B cell (primary cell): ENCODE data around the gene TMEM147. TPM values are rescaled to one million over a fixed set of nuclear protein-coding genes. Genes with fewer than 3 reads are reported as not detected.

Experiments
- ATAC-seq: fragments of 200-7000 bp; cut with Tn5 transposase; one replicate; pipeline ENCODE4 v1.10.0; 2021; ENCODE audit warnings: low read depth, mild to moderate bottlenecking, moderate number of reproducible peaks, moderate library complexity
- CTCF ChIA-PET: fragments of 350-600 bp; sonication (Branson Sonifier 250); formaldehyde crosslinking; loops from one replicate; lab custom pipeline; 2021; ENCODE audit warnings: antibody characterized with exemption, inconsistent platforms; lab: Charles Lee
- POLR2A ChIA-PET: fragments of 350-600 bp; sonication (Branson Sonifier 250); formaldehyde crosslinking; loops from one replicate; lab custom pipeline; 2021; ENCODE audit warnings: antibody characterized with exemption; lab: Charles Lee
- DNase-seq: peaks from one replicate; pipeline ENCODE4 v3.0.0; 2013
- H2AFZ ChIP-seq: 2 replicates; pipeline ENCODE4 v1.6.1; 2012; ENCODE audit warnings: mild to moderate bottlenecking, low read depth, low read length; ENCODE audit not compliant: insufficient read depth, poor library complexity, severe bottlenecking
- H3K27ac ChIP-seq, 2 donors: 1 replicate in 1 of 2; 2 replicates in 1 of 2; pipeline ENCODE4 v1.5.1; 2012 to 2013; ENCODE audit warnings: low read length in 2 of 2, mild to moderate bottlenecking in 2 of 2, moderate library complexity in 1 of 2
- H3K27me3 ChIP-seq, 4 experiments: fragments of 200-600 bp in 1 of 4; sonication (generic) in 1 of 4; replicated peaks in 1 of 4; 1 replicate in 2 of 4; 2 replicates in 2 of 4; pipeline versions ENCODE4 v1.6.1 to v1.7.0; 2013 to 2016; ENCODE audit warnings: low read length in 3 of 4, mild to moderate bottlenecking in 2 of 4, mixed read lengths in 1 of 4, moderate library complexity in 1 of 4; ENCODE audit not compliant: insufficient read depth in 4 of 4, control insufficient read depth in 3 of 4; ENCODE audit errors: control extremely low read depth in 1 of 4
- H3K36me3 ChIP-seq, 2 experiments: replicated peaks in 1 of 2; 1 replicate in 1 of 2; 2 replicates in 1 of 2; pipeline versions ENCODE4 v1.6.1 to v1.7.1; 2013; ENCODE audit warnings: low read length in 1 of 2; ENCODE audit not compliant: insufficient read depth in 2 of 2, control insufficient read depth in 1 of 2; ENCODE audit errors: control extremely low read depth in 1 of 2, extremely low read depth in 1 of 2
- H3K4me1 ChIP-seq, 2 donors: fragments of 200-600 bp in 1 of 2; sonication (generic) in 1 of 2; 1 replicate in 1 of 2; 2 replicates in 1 of 2; pipeline versions ENCODE4 v1.5.1 to v1.6.1; 2013 to 2017; ENCODE audit warnings: low read length in 2 of 2; ENCODE audit not compliant: control insufficient read depth in 2 of 2, insufficient read depth in 2 of 2
- H3K4me2 ChIP-seq: replicated peaks from 2 replicates; pipeline ENCODE3; 2012; ENCODE audit warnings: mild to moderate bottlenecking, low read depth, low read length; ENCODE audit not compliant: poor library complexity, severe bottlenecking
- H3K4me3 ChIP-seq, 5 experiments: fragments of 200-600 bp in 1 of 5; sonication (generic) in 1 of 5; 1 replicate in 3 of 5; 2 replicates in 2 of 5; pipeline versions ENCODE4 v1.5.1 to v1.7.0; 2011 to 2016; ENCODE audit warnings: low read length in 4 of 5, mild to moderate bottlenecking in 4 of 5, low read depth in 2 of 5, control low read depth in 1 of 5, moderate library complexity in 1 of 5; ENCODE audit not compliant: insufficient read depth in 1 of 5; ENCODE audit errors: control extremely low read depth in 1 of 5, extremely low read depth in 1 of 5
- H3K79me2 ChIP-seq: fragments of 200-600 bp; sonication (generic); one replicate; pipeline ENCODE4 v1.6.0; 2016; ENCODE audit warnings: low read length; ENCODE audit not compliant: control insufficient read depth, insufficient read depth
- H3K9ac ChIP-seq: fragments of 200-600 bp; sonication (generic); 2 replicates; pipeline ENCODE4 v1.6.1; 2017; ENCODE audit warnings: mild to moderate bottlenecking, low read length, moderate library complexity
- H3K9me3 ChIP-seq, 3 donors: one replicate each; pipeline versions ENCODE4 v1.6.1 to v1.7.1; 2013; ENCODE audit warnings: low read length in 2 of 3; ENCODE audit not compliant: control insufficient read depth in 2 of 3, insufficient read depth in 1 of 3; ENCODE audit errors: control extremely low read depth in 1 of 3
- H4K20me1 ChIP-seq: 2 replicates; pipeline ENCODE4 v1.6.0; 2012; ENCODE audit warnings: mild to moderate bottlenecking, low read length; ENCODE audit not compliant: insufficient read depth, control insufficient read depth, poor library complexity, severe bottlenecking
- H3K27ac Mint-ChIP-seq: one replicate; pipeline ENCODE4 v1.8.0; 2021; ENCODE audit warnings: mixed read lengths
- H3K27me3 Mint-ChIP-seq: one replicate; pipeline ENCODE4 v1.8.0; 2021; ENCODE audit warnings: mixed read lengths
- H3K4me1 Mint-ChIP-seq: one replicate; pipeline ENCODE4 v1.8.0; 2021; ENCODE audit warnings: mixed read lengths
- H3K4me3 Mint-ChIP-seq: one replicate; pipeline ENCODE4 v1.8.0; 2021; ENCODE audit warnings: mixed read lengths
- H3K9me3 Mint-ChIP-seq: one replicate; pipeline ENCODE4 v1.8.0; 2022; ENCODE audit warnings: mixed read lengths; ENCODE audit not compliant: insufficient read depth
- EZH2 ChIP-seq: IDR thresholded peaks from 2 replicates; pipeline ENCODE4 v1.6.1; 2012; ENCODE audit warnings: borderline replicate concordance, low read depth, mild to moderate bottlenecking, moderate library complexity, low read length; ENCODE audit not compliant: insufficient read depth, poor library complexity, severe bottlenecking
- WGBS: methylation state at CpG from one replicate; pipeline ENCODE4 v1.1.5; 2013; ENCODE audit warnings: missing lambda C conversion rate; ENCODE audit not compliant: insufficient coverage; 5-methylcytosine and 5-hydroxymethylcytosine counted together
- intact Hi-C: fragments of 100-400 bp; cut with micrococcal nuclease; formaldehyde crosslinking; loops from one replicate; pipeline ENCODE4 v1.10.0; 2022
- polyA plus RNA-seq: library from polyadenylated mRNA; depleted of rRNA; stranded (reverse); fragments of >200 nt; gene quantifications from 2 replicates; pipeline ENCODE4 v1.2.3, GENCODE V29; 2012
- total RNA-seq, 2 donors: library from RNA; stranded (reverse); fragments of 120-200 nt in 1 of 2; gene quantifications; 1 replicate in 1 of 2; 2 replicates in 1 of 2; pipeline versions ENCODE4 v1.2.3 to v1.2.4, GENCODE V29; 2013 to 2022
- TF ChIP-seq, protein P1 (sequence below): fragments of 200-600 bp; IDR thresholded peaks from one replicate; pipeline ENCODE4 v1.8.0; 2022; ENCODE audit warnings: antibody characterized with exemption, mild to moderate bottlenecking

The TMEM147 gene
- total and polyA plus RNA-seq, 2 donors (not counting 1 experiment from before 2014, with no cell fraction given), result 39.8 to 68.9 TPM

DNA sequence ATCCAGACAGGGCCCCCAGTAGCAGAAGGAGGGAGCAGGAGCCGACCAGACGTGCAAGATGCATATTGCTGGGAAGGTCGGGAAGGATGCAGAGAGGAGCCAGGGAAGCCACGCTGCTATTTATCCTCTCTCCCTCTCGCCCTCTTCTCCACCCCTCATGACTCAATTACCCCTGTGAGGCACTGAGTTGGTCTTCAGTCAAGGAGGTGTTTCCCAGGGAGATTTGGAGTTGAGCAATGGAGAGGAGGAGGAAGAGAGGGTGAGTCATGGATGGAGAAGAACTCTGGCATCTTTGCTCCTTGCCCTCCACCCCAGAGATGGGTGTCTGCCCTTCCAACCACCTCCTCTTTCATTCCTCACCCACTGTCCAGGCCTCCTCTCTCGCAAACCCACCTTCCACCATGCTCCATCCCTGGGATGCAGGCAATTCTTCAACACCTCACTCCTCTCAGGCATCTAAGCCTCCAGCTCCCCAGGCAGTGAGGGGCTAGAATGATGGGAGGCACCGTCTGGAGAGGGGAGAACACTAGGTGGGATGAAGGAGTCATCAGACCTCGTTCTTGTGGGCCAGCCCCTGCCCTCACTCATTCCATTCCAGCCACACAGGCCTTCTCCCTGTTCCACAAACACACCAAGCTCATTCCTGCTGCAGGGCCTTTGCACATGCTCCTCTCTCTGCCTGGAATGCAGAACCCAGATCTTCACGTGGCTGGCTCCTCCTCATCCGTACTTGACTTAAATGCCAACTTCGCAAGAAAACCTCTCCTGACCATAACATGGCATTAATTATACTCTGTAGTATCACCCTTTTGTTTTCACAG lies 17.0 kb upstream of the TMEM147 start, which contains the start of gene SBSN:
TSS of gene SBSN (minus strand) at position 94 of the 821 bp plus-strand sequence. CDS start at position 64, 30 bp downstream.
- Mint-ChIP-seq H3K9me3 (no peaks in the 10 kb centered on the region), H3K27ac (no peak within 1 kb of the TSS), H3K4me3 (no peak within 1 kb of the TSS), H3K4me1 (peaks cover 4% of the 10 kb centered on the region), H3K27me3 (peaks cover 54% of the 10 kb centered on the region)
- intact Hi-C loops, result no loop called here
- CTCF ChIA-PET, result no interaction called here
- no peaks in the 10 kb centered on the region for H4K20me1 ChIP-seq
- WGBS, result 100% methylated on average over 1 of the region's 11 CpGs
- no peaks in the 10 kb centered on the region for H3K79me2 ChIP-seq
- peaks cover 4% of the 10 kb centered on the region in 2 donors for H3K4me1 ChIP-seq
- H2AFZ ChIP-seq, result no peak within 1 kb of the TSS
- DNase-seq (no peak), ATAC-seq (no peak)
- H3K4me3 ChIP-seq, result no peak within 1 kb of the TSS
- no peak within 1 kb of the TSS for H3K27ac ChIP-seq
- no peaks in the 10 kb centered on the region for H3K9me3 ChIP-seq
- H3K9ac ChIP-seq, result no peak within 1 kb of the TSS
- H3K27me3 ChIP-seq, result peaks cover 0 to 30% (median 4%) of the 10 kb centered on the region in 4 experiments
- POLR2A ChIA-PET, result no interaction called here
- TF ChIP-seq, protein P1, sequence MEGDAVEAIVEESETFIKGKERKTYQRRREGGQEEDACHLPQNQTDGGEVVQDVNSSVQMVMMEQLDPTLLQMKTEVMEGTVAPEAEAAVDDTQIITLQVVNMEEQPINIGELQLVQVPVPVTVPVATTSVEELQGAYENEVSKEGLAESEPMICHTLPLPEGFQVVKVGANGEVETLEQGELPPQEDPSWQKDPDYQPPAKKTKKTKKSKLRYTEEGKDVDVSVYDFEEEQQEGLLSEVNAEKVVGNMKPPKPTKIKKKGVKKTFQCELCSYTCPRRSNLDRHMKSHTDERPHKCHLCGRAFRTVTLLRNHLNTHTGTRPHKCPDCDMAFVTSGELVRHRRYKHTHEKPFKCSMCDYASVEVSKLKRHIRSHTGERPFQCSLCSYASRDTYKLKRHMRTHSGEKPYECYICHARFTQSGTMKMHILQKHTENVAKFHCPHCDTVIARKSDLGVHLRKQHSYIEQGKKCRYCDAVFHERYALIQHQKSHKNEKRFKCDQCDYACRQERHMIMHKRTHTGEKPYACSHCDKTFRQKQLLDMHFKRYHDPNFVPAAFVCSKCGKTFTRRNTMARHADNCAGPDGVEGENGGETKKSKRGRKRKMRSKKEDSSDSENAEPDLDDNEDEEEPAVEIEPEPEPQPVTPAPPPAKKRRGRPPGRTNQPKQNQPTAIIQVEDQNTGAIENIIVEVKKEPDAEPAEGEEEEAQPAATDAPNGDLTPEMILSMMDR, result no peak
- no peak for TF ChIP-seq EZH2
- H3K36me3 ChIP-seq, result no peaks in the 10 kb centered on the region
- H3K4me2 ChIP-seq, result no peak within 1 kb of the TSS
